GM12865 (cell line): ENCODE results near the gene MTHFD1L.

Source experiments
- DNase-seq: peaks from one replicate; pipeline ENCODE4 v3.0.0; 2010; ENCODE audit warnings: low read depth
- H3K4me3 ChIP-seq: 2 replicates; pipeline ENCODE4 v1.5.1; 2011; ENCODE audit warnings: mild to moderate bottlenecking, low read depth, low read length, control low read depth
- CTCF ChIP-seq: IDR thresholded peaks from 2 replicates; pipeline ENCODE4 v1.5.1; 2011; ENCODE audit warnings: low read length, control low read depth, low read depth, inconsistent platforms; ENCODE audit not compliant: insufficient read depth; ENCODE audit errors: missing control alignments

MTHFD1L gene

GRCh38 chr6:151016107-151016506, 150.6 kb downstream of the MTHFD1L start:
- TF ChIP-seq CTCF = no peak
- DNase-seq = no peak
- H3K4me3 ChIP-seq = no peak overlapping the region

GRCh38 chr6:151018046-151018445, 152.5 kb downstream of the MTHFD1L start:
- DNase-seq = no peak
- TF ChIP-seq CTCF = no peak
- no peak overlapping the region for H3K4me3 ChIP-seq

GRCh38 chr6:151018911-151019782, 153.6 kb downstream of the MTHFD1L start:
- DNase-seq = no peak
- no peak for TF ChIP-seq CTCF
- H3K4me3 ChIP-seq = no peak overlapping the region

GRCh38 chr6:151021896-151022295, 156.4 kb downstream of the MTHFD1L start:
- no peak for TF ChIP-seq CTCF
- no peak overlapping the region for H3K4me3 ChIP-seq
- no peak for DNase-seq

GRCh38 chr6:151022492-151022891, 157.0 kb downstream of the MTHFD1L start:
- DNase-seq = no peak
- TF ChIP-seq CTCF = no peak
- no peak overlapping the region for H3K4me3 ChIP-seq

- H3K4me3 ChIP-seq = no peak overlapping the region
- no peak for DNase-seq
- TF ChIP-seq CTCF = no peak
Observed at GRCh38 chr6:151023342-151023741, 157.8 kb downstream of the MTHFD1L start.

GRCh38 chr6:151024597-151024996, 159.1 kb downstream of the MTHFD1L start:
- DNase-seq = no peak
- H3K4me3 ChIP-seq = no peak overlapping the region

More at GRCh38 chr6:151024597-151024996, 159.1 kb downstream of the MTHFD1L start:
- no peak for TF ChIP-seq CTCF
